Measurements from ENCODE around the gene HOXC12.

The HOXC12 gene

GRCh38 chr12:53949631-53950436 lies 4.9 kb upstream of the HOXC12 start:
- Mint-ChIP-seq H3K27ac (no peak overlapping the region), H3K4me1 (peaks cover 4% of the 10 kb centered on the region), H3K36me3 (no peaks in the 10 kb centered on the region), H3K27me3 (peaks cover 39% of the 10 kb centered on the region), H3K9me3 (peaks cover 2% of the 10 kb centered on the region), H3K4me3 (no peak overlapping the region)
- no peak for DNase-seq (ENCODE audit: low spot score in 2 of 2)
- no peak for ATAC-seq (ENCODE audit: low read depth)

GRCh38 chr12:53950437-53950773 lies 4.3 kb upstream of the HOXC12 start:
- ATAC-seq (ENCODE audit: low read depth) (no peak), DNase-seq (ENCODE audit: low spot score in 2 of 2) (no peak)
- H3K4me3 Mint-ChIP-seq, result no peak overlapping the region
- no peak overlapping the region for H3K27ac Mint-ChIP-seq
- peaks cover 37% of the 10 kb centered on the region for H3K27me3 Mint-ChIP-seq
- H3K4me1 Mint-ChIP-seq, result peaks cover 4% of the 10 kb centered on the region
- peaks cover 2% of the 10 kb centered on the region for H3K9me3 Mint-ChIP-seq
- H3K36me3 Mint-ChIP-seq, result no peaks in the 10 kb centered on the region

GRCh38 chr12:53950789-53951576 lies 3.7 kb upstream of the HOXC12 start:
- H3K4me3 Mint-ChIP-seq, result no peak overlapping the region
- peaks cover 35% of the 10 kb centered on the region for H3K27me3 Mint-ChIP-seq
- H3K9me3 Mint-ChIP-seq, result peaks cover 4% of the 10 kb centered on the region
- DNase-seq (ENCODE audit: low spot score in 2 of 2), result no peak
- H3K36me3 Mint-ChIP-seq, result peaks cover 2% of the 10 kb centered on the region
- peaks cover 7% of the 10 kb centered on the region for H3K4me1 Mint-ChIP-seq
- H3K27ac Mint-ChIP-seq, result peak overlapping the region; percentile 47
- ATAC-seq (ENCODE audit: low read depth), result no peak

GRCh38 chr12:53951577-53952334 lies 2.9 kb upstream of the HOXC12 start:
- ATAC-seq (ENCODE audit: low read depth) (no peak), DNase-seq (ENCODE audit: low spot score in 2 of 2) (no peak)
- peaks cover 33% of the 10 kb centered on the region for H3K27me3 Mint-ChIP-seq
- H3K36me3 Mint-ChIP-seq, result peaks cover 3% of the 10 kb centered on the region
- H3K9me3 Mint-ChIP-seq, result peaks cover 4% of the 10 kb centered on the region
- no peak overlapping the region for H3K4me3 Mint-ChIP-seq
- H3K27ac Mint-ChIP-seq, result peak overlapping the region; percentile 53
- H3K4me1 Mint-ChIP-seq, result peaks cover 10% of the 10 kb centered on the region

GRCh38 chr12:53952335-53952694 lies 2.4 kb upstream of the HOXC12 start:
- DNase-seq (ENCODE audit: low spot score in 2 of 2), result no peak
- Mint-ChIP-seq H3K27me3 (peaks cover 33% of the 10 kb centered on the region), H3K4me3 (no peak overlapping the region), H3K9me3 (peaks cover 4% of the 10 kb centered on the region), H3K4me1 (peaks cover 15% of the 10 kb centered on the region), H3K27ac (peak overlapping the region; percentile 53), H3K36me3 (peaks cover 3% of the 10 kb centered on the region)
- no peak for ATAC-seq (ENCODE audit: low read depth)

- Mint-ChIP-seq H3K27me3 (peaks cover 35% of the 10 kb centered on the region), H3K4me3 (no peak overlapping the region), H3K4me1 (peaks cover 15% of the 10 kb centered on the region), H3K27ac (peak overlapping the region; percentile 73), H3K9me3 (peaks cover 4% of the 10 kb centered on the region), H3K36me3 (peaks cover 3% of the 10 kb centered on the region)
- DNase-seq (ENCODE audit: low spot score in 2 of 2) (no peak), ATAC-seq (ENCODE audit: low read depth) (no peak)
Measured at GRCh38 chr12:53952871-53953734, 1.6 kb upstream of the HOXC12 start.

- H3K36me3 Mint-ChIP-seq, result peaks cover 3% of the 10 kb centered on the region
- H3K27me3 Mint-ChIP-seq, result peaks cover 37% of the 10 kb centered on the region
- H3K27ac Mint-ChIP-seq, result peak overlapping the region; percentile 73
- H3K4me3 Mint-ChIP-seq, result no peak overlapping the region
- peaks cover 15% of the 10 kb centered on the region for H3K4me1 Mint-ChIP-seq
- no peak for DNase-seq (ENCODE audit: low spot score in 2 of 2)
- no peak for ATAC-seq (ENCODE audit: low read depth)
- H3K9me3 Mint-ChIP-seq, result peaks cover 4% of the 10 kb centered on the region
Measured at GRCh38 chr12:53953831-53954693, 641 bp upstream of the HOXC12 start.

GRCh38 chr12:53955036-53955775 lies 503 bp downstream of the HOXC12 start:
- DNase-seq (ENCODE audit: low spot score in 2 of 2) (no peak), ATAC-seq (ENCODE audit: low read depth) (no peak)
- Mint-ChIP-seq H3K4me1 (peaks cover 15% of the 10 kb centered on the region), H3K27me3 (peaks cover 41% of the 10 kb centered on the region), H3K4me3 (no peak overlapping the region), H3K9me3 (peaks cover 6% of the 10 kb centered on the region), H3K36me3 (peaks cover 3% of the 10 kb centered on the region), H3K27ac (peak overlapping the region; percentile 67)

- peaks cover 15% of the 10 kb centered on the region for H3K4me1 Mint-ChIP-seq
- H3K27ac Mint-ChIP-seq, result peak overlapping the region; percentile 67
- H3K4me3 Mint-ChIP-seq, result no peak overlapping the region
- ATAC-seq (ENCODE audit: low read depth) (no peak), DNase-seq (ENCODE audit: low spot score in 2 of 2) (no peak)
- peaks cover 3% of the 10 kb centered on the region for H3K36me3 Mint-ChIP-seq
- peaks cover 43% of the 10 kb centered on the region for H3K27me3 Mint-ChIP-seq
- H3K9me3 Mint-ChIP-seq, result peaks cover 6% of the 10 kb centered on the region
Measured at GRCh38 chr12:53955776-53956250, 1.1 kb downstream of the HOXC12 start.

GRCh38 chr12:53956251-53956887 lies 1.7 kb downstream of the HOXC12 start:
- H3K4me1 Mint-ChIP-seq, result peaks cover 11% of the 10 kb centered on the region
- H3K36me3 Mint-ChIP-seq, result peaks cover 3% of the 10 kb centered on the region
- peak overlapping the region; percentile 67 for H3K27ac Mint-ChIP-seq
- ATAC-seq (ENCODE audit: low read depth), result no peak
- H3K4me3 Mint-ChIP-seq, result peak overlapping the region; percentile 9
- peaks cover 6% of the 10 kb centered on the region for H3K9me3 Mint-ChIP-seq
- DNase-seq (ENCODE audit: low spot score in 2 of 2), result no peak
- peaks cover 39% of the 10 kb centered on the region for H3K27me3 Mint-ChIP-seq

- ATAC-seq (ENCODE audit: low read depth) (peak; percentile 38), DNase-seq (ENCODE audit: low spot score in 2 of 2) (no peak)
- H3K4me1 Mint-ChIP-seq, result peaks cover 11% of the 10 kb centered on the region
- H3K4me3 Mint-ChIP-seq, result peak overlapping the region; percentile 24
- peaks cover 6% of the 10 kb centered on the region for H3K9me3 Mint-ChIP-seq
- peak overlapping the region; percentile 67 for H3K27ac Mint-ChIP-seq
- peaks cover 36% of the 10 kb centered on the region for H3K27me3 Mint-ChIP-seq
- H3K36me3 Mint-ChIP-seq, result peaks cover 3% of the 10 kb centered on the region
Measured at GRCh38 chr12:53956914-53957536, 2.3 kb downstream of the HOXC12 start.
